GM21529 (cell line): ENCODE measurements around the gene LBR.

Experiments
- ATAC-seq: cut with Tn5 transposase; IDR thresholded peaks from one replicate; pipeline ENCODE4 v1.9.1; 2021; ENCODE audit not compliant: unreplicated experiment

Gene LBR

DNA sequence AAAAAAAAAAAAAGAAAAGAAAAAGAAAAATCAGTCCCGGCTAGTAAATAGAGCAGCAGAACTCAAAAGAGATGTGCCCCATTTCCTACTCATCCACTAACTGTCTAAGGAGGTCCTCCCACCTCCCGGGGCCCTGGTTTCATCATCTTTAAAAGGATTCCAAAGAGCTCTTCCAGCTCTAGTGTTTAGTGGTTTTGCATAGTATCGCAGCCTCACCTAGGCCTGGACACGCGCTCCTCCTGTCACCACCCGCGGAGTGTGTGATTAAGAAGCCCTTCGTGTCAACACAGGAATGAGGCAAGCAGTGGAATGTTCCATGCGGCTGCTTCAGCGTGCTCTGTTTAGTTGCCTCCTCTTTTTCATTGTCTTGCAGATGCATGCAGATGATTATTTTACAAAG lies 49.0 kb downstream of the LBR start:
- no peak for ATAC-seq

DNA sequence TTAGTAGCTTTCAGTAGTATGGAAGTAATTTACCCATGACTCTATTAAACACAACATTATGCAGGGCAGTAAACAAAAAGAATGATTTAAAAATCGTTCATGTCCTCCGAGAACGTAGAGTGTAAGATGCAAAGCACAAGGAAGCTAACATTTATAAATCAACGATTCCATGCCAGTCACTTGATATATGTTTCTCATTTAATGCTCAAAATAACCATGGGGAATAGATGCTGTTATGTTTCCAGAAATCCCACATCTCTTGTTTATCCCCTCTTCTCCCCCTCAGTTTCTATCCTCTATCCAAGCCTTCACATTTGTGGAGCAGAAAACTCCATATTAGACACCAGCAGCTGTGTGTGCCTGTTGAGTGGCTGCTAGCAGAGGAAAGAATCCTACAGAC lies 52.8 kb downstream of the LBR start:
- ATAC-seq: no peak

DNA sequence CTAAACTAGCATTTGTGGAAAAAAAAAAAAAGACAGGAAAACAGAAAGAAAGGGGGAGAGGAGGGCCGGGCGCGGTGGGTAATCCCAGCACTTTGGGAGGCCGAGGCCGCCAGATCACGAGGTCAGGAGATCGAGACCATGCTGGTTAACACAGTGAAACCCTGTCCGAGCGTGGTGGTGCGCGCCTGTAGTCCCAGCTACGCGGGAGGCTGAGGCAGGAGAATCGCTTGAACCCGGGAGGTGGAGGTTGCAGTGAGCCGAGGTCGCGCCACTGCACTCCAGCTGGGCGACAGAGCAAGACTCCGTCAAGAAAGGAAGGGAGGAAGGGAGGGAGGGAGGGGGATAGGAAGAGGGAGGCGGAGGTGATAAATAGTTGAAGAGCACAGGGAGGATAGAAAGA lies 54.7 kb downstream of the LBR start:
- ATAC-seq: no peak

DNA sequence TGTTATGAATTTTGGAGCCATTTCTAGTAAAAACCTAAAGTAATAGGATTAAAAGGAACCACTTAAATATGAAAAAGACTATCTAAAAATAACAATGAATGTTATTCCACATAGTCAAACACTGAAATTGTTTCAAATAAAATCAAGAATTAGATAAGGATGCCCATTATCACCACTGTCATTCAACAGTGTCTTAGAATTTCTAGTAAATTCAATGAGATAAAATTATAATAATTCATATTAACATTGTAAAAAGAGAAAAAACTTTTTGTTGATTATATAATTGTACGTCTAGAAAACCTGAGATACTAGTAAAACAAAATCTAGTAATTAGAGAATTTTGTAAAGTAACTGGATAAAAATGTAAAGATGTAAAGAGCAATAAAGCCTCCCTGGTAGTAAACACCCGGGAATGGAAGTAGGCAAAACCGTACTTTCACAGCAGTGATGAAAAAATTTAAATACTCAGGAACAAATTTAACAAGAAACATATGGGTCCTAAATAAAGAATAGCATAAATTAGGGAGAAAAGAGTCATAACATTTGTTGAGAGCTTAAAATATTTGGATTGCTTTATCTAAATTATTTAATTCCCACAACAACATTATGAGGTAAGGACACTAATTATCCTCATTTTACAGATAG lies 56.4 kb downstream of the LBR start:
- ATAC-seq: no peak

DNA sequence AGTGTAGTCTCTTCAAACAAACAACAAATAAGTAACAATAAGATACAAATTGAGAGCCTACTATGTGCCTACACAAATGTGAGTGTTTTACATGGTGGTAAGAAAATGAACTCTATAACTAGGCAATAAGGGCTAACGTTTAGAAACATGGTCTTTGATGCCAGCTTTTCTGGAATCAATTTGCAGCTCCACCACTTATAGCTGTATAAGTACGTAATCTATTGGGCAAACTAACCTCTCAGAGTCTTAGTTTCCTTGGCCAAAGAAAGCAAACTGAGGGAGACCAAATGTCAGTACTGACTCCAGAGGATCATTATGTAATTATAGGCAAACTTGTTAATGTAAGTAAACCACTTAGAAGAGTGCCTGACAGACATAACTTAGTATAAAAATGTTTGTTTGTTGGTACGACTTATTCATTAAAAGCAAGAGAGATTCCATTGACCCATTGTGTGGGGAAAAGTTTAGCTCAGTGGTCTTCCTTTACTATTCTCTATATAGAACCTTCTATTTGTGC lies 59.7 kb downstream of the LBR start:
- ATAC-seq: no peak

DNA sequence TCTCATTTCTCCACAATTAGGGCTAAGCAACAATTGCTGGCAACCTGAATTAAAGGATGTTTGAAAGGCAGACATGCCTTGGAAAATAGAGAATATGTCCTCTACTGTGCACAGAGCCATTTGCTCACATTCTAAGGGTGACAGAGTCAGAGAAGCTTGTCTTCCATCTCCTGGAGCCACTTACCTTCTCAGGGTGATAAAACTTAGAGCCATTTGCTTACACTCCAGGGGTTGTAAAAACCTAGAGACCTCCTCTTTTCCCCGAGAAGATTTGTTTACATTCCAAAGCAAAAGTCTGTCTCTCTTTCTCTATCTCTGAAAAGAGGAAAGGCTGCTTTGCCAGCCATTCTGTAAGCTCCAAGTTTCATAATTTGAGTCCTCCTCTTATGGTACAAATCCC lies 61.3 kb downstream of the LBR start:
- ATAC-seq: no peak

DNA sequence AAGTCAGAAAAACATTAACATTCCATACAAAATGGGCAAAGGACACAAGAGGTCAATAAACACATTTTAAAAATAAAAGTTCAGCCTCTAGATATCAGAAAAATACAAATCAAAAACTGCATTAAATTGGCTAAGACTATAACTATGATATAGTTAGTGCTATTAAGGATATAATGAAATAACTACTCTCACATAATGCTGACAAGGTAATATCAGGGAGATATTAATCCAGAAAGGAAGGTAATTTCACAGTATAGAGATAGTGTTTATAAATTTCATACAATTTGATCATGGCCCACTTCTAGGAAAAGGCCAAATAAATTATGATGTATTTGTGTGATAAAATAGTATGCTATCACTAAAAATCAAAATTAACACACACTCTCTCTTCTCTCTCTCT lies 61.8 kb downstream of the LBR start:
- no peak for ATAC-seq

DNA sequence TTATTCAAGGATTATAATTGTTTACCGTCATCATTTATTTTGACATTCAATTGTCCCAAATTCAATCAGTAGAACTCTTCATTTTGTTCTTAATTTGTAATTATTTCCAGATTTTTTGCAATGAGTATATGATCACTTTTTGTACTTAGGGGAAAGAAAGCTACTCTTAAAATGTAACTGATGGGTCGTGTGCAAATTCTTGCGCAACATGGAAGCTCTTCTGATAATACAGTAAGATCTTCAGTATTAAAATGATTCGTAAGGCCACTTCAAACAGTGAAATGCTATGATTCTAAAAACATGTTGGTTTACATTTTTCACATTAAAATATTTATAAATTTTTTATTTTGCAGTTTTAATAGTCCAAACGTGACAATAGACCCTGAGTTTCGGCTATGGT lies 63.4 kb downstream of the LBR start:
- ATAC-seq: no peak

DNA sequence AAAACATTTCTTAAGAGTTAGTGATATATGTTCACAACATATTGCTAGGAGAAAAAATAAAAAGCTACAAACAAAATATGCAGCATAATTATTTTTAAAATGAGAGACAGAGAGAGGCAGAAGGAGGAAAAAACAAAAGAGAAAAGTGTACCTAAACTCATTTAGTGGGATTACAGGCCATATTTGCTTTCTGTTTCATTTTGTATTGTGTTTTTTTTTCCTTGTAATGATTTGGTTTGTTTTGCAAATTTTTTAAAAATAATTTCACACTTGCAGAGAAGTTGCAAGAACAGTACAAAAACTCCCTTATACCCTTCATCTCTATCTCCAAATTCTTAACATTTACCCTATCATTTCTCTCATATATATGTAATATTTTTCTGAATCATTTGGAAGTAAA lies 65.0 kb downstream of the LBR start:
- ATAC-seq: no peak

DNA sequence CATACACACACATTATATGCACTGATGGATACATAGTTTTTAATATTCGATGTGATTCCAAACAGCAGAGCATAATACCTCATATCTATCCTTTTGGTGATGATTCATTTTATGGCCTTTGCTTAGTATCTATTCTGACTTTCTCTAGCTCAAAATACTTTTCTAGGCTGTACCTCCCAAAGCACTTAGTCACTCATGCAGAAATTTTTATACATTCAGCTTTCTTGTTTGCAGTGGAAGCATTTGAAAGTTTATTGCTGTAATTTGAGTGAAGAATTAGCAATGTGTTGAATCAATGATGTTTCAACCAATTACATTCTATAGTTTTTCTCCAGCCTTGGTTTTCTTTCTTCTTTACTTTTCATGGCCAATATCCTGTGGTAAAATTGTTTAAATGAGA lies 66.7 kb downstream of the LBR start:
- no peak for ATAC-seq

DNA sequence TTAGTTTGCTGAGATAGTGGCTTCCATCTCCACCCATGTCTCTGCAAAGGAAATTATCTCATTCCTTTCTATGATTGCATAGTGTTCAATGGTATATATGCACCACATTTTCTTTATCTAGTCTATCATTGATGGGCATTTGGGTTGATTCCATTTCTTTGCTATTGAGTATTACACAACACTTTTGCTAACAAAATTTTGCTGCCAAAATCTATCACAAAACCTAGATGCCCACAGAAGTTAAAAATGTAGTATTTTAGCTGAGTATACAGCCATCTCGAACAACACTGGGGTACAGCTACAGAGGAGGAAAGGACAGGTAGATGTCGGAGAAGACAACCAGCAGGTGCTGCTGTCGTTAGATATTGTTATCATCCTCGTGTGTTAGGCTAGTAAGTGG lies 67.7 kb downstream of the LBR start:
- ATAC-seq: no peak

DNA sequence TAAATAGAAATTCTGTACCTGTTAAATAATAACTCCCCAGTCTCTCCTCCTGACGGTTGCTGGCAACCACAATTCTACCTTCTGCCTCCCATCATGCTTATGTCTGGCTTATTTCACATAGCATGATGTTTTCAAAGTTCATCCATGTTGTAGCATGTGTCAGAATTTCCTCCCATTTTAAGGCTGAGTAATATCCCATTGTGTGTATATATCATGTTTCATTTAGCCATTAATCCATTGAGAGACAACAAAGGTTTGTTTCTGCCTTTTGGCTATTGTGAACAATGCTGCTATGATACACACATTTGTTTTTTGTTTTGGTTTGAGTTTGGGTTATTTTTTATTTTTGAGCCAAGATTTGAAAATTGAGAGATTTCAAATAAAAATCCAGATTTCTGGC lies 72.0 kb downstream of the LBR start:
- ATAC-seq: no peak

DNA sequence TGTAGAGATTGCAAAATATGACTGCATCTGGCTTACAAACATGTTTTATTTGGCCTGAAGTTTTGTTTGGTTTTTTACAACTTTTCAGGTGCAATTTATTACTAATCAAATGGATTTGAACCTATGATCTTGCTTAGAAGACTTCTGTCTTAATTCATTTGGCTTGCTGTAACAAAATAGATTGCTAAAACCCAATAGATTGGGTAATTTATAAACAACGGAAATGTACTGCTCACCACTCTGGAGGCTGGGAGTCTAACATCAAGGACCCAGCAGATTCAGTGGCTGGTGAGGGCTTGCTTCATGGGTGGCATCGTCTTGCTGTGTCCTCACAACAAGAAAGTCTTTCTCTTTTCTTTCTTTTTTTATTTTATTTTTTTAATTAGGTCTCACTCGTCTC lies 72.9 kb downstream of the LBR start:
- ATAC-seq: no peak
